Right lobe of liver (tissue), 6 donors: ENCODE data around the gene SPTBN4. TPM values are rescaled to one million over a fixed set of nuclear protein-coding genes. Genes with fewer than 3 reads are reported as not detected.
"Not testable (repeated sequence)": the region's sequence is repeated elsewhere in the genome, so short reads cannot be mapped to it uniquely, and the experiment has no call there.

Experiments
- ATAC-seq, 4 donors: fragments of 200-7000 bp; cut with Tn5 transposase; one replicate each; pipeline ENCODE4 v1.9.1; 2020; ENCODE audit warnings: mild to moderate bottlenecking in 4 of 4, moderate library complexity in 4 of 4
- DNase-seq, 3 donors: peaks; one replicate each; pipeline ENCODE4 v3.0.0-alpha.2; 2020
- H3K27ac ChIP-seq, 3 donors: fragments of 200-600 bp; one replicate each; pipeline ENCODE4 v1.8.0; 2022
- H3K27me3 ChIP-seq, 2 donors: fragments of 200-600 bp; one replicate each; pipeline ENCODE4 v1.8.0; 2022
- H3K36me3 ChIP-seq, 4 donors: fragments of 200-600 bp; sonication (generic) in 1 of 4; one replicate each; pipeline versions ENCODE4 v1.5.1 to v1.8.0; 2017 to 2022; ENCODE audit warnings: control low read depth in 1 of 4
- H3K4me1 ChIP-seq, 4 donors: fragments of 200-600 bp; sonication (generic) in 1 of 4; one replicate each; pipeline versions ENCODE4 v1.5.1 to v1.8.0; 2017 to 2022; ENCODE audit warnings: control low read depth in 1 of 4
- H3K4me3 ChIP-seq, 3 donors: fragments of 200-600 bp; one replicate each; pipeline ENCODE4 v1.8.0; 2022
- H3K9me3 ChIP-seq, 4 donors: fragments of 200-600 bp; sonication (generic) in 1 of 4; one replicate each; pipeline versions ENCODE4 v1.5.1 to v1.8.0; 2017 to 2022; ENCODE audit warnings: control low read depth in 1 of 4
- CTCF ChIP-seq, 4 donors: fragments of 200-600 bp in 3 of 4; fragments of 450-650 bp in 1 of 4; IDR thresholded peaks; one replicate each; pipeline versions ENCODE4 v1.5.1 to v1.8.0; 2016 to 2022; ENCODE audit warnings: antibody characterized with exemption in 4 of 4, mild to moderate bottlenecking in 2 of 4
- POLR2A ChIP-seq: fragments of 450-650 bp; IDR thresholded peaks from one replicate; pipeline ENCODE4 v1.6.1; 2017; ENCODE audit warnings: antibody characterized with exemption, mild to moderate bottlenecking
- WGBS: methylation state at CpG from one replicate; pipeline ENCODE4 v1.1.6; 2018; ENCODE audit warnings: low coverage, low lambda C conversion rate; ENCODE audit not compliant: insufficient coverage; ENCODE audit errors: missing lambda C conversion rate; 5-methylcytosine and 5-hydroxymethylcytosine counted together
- intact Hi-C, 2 donors: fragments of 100-400 bp; cut with DNase I; formaldehyde crosslinking; loops; one replicate each; pipeline versions ENCODE4 v1.11.2 to v1.14.1; 2022
- total RNA-seq, 6 experiments: library from RNA; depleted of rRNA in 2 of 6; stranded (reverse); fragments of >200 nt in 2 of 6; fragmentation: NEBNext Ultra II Directional in 3 of 6; extraction: Animal tissue kit (Norgen Biotek cat#: 25700) in 3 of 6; gene quantifications; one replicate each; pipeline versions ENCODE4 v1.1.0 to v1.2.4, GENCODE V29; 2016 to 2023
- donor health status: DM: no; HTN: yes; CAD: no.
- donor health status: DM: no; HTN: no; CAD: no.
- donor health status: DM: no; HTN: no; CAD: no.
- donor health status: DM: no; HTN: yes; CAD: no.
- donor health status: DM: no; HTN: yes; CAD: no.

The SPTBN4 gene
- total RNA-seq, 6 experiments from 2014 or later, result 0.44 to 1.6 (median 0.65) TPM

DNA sequence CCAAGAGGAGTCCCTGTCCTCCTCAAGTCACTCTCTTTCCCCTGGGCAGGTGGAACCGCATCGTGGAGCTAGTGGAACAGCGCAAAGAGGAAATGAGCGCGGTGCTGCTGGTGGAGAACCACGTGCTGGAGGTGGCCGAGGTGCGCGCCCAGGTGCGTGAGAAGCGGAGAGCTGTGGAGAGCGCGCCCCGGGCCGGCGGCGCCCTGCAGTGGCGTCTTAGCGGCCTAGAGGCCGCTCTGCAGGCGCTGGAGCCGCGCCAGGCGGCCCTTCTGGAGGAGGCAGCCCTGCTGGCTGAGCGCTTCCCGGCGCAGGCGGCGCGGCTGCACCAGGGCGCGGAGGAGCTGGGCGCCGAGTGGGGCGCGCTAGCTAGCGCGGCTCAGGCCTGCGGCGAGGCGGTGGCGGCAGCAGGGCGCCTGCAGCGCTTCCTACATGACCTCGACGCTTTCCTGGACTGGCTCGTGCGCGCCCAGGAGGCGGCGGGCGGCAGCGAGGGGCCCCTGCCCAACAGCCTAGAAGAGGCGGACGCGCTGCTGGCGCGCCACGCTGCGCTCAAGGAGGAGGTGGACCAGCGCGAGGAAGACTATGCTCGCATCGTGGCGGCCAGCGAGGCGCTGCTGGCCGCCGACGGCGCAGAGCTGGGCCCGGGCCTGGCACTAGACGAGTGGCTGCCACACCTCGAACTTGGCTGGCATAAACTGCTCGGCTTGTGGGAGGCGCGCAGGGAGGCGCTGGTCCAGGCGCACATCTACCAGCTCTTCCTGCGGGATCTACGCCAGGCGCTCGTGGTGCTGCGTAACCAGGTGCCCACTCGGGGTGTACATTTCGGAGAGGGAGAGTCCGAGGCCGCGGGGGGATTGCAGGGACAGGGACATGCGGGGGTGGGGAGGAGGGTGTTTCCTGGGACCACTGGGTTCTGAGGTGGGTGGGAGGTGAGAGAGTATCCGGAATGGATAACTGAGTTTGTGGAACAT lies 52.8 kb downstream of the SPTBN4 start:
- DNase-seq, result no peak
- intact Hi-C loops, result loop anchor here in 1 of 2 donors (10.0 kb wide), 1 partner anchor 45 kb away; no protein-coding TSS in a partner anchor
- Histone ChIP-seq H3K27ac (no peak overlapping the region), H3K27me3 (no peaks in the 10 kb centered on the region), H3K4me1 (no peaks in the 10 kb centered on the region), H3K9me3 (no peaks in the 10 kb centered on the region), H3K4me3 (no peak overlapping the region), H3K36me3 (no peaks in the 10 kb centered on the region)
- ATAC-seq, result peak in 2 of 4 donors; percentile 38 to 45
- TF ChIP-seq CTCF (IDR thresholded peaks at IDR 0.05), result no peak
- TF ChIP-seq POLR2A, result no peak
- WGBS, result 19% methylated on average over 23 of the region's 91 CpGs

- H3K9me3 ChIP-seq, result no peaks in the 10 kb centered on the region
- ATAC-seq (no peak), DNase-seq (no peak)
- no peak overlapping the region for H3K27ac ChIP-seq
- 63% methylated on average over 7 of the region's 8 CpGs for WGBS
- H3K4me3 ChIP-seq, result no peak overlapping the region
- no peaks in the 10 kb centered on the region for H3K4me1 ChIP-seq
- H3K36me3 ChIP-seq, result no peaks in the 10 kb centered on the region
- intact Hi-C loops, result loop anchor here in 1 of 2 donors (10.0 kb wide), 1 partner anchor 46 kb away; no protein-coding TSS in a partner anchor
- H3K27me3 ChIP-seq, result no peaks in the 10 kb centered on the region
- TF ChIP-seq POLR2A (no peak), CTCF (IDR thresholded peaks at IDR 0.05) (peak in 3 of 4 donors; percentile 12 to 28 (median 26))
Observed at GRCh38 chr19:40521276-40521675, 54.5 kb downstream of the SPTBN4 start.

DNA sequence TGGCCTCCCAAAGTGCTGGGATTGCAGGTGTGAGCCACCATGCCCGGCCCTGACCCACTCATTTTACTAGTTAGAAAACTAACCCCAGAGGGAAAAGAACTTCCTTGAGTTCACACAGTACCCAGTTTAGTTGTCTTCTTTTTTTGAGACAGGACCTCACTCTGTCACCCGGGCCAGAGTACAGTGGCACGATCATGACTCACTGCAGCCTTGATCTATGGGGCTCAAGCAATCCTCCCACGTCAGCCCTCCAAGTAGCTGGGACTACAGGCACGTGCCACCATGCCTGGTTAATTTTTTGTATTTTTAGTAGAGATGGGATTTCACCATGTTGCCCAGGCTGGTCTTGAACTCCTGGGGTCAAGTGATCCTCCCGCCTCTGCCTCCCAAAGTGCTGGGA lies 55.1 kb downstream of the SPTBN4 start:
- not testable (repeated sequence) for DNase-seq, H3K27me3 ChIP-seq, H3K27ac ChIP-seq, H3K36me3 ChIP-seq, H3K9me3 ChIP-seq, H3K4me3 ChIP-seq, H3K4me1 ChIP-seq, ATAC-seq
- 74% methylated on average over 3 of the region's 6 CpGs for WGBS
- intact Hi-C loops, result loop anchor here in 1 of 2 donors (10.0 kb wide), 1 partner anchor 47 kb away; no protein-coding TSS in a partner anchor

DNA sequence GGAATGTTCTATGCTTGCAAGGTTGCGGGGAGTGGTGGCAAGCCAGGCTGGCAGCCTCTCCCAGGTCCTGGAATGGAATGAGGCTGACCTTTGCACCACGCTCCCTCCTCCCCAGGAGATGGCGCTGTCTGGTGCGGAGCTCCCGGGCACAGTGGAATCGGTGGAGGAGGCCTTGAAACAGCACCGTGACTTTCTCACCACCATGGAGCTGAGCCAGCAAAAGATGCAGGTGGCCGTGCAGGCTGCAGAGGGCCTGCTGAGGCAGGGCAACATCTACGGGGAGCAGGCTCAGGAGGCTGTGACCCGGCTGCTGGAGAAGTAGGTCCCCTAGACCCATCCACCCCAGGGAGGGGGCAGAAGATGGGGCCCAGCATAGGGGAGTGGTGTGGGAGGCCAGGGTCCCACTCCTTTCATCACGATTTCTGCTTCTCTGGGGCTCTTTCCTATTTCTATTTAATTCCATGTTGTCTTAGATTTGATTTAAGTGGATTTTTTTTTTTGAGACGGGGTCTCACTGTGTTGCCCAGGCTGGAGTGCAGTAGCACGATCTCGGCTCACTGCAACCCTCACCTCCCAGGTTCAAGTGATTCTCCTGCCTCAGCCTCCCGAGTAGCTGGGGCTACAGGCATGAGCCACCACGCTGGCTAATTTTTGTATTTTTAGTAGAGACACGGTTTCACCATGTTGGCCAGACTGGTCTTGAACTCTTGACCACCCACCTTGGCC lies 56.7 kb downstream of the SPTBN4 start:
- TF ChIP-seq CTCF (IDR thresholded peaks at IDR 0.05) (peak; percentile 53 to 74 (median 60)), POLR2A (no peak)
- intact Hi-C loops, result loop anchor here in 1 of 2 donors (10.0 kb wide), 1 partner anchor 49 kb away; no protein-coding TSS in a partner anchor
- WGBS, result 77% methylated on average over 5 of the region's 17 CpGs

More for the DNA sequence above, 56.7 kb downstream of the SPTBN4 start:
- no peaks in the 10 kb centered on the region for H3K36me3 ChIP-seq
- H3K9me3 ChIP-seq, result no peaks in the 10 kb centered on the region
- H3K4me1 ChIP-seq, result no peaks in the 10 kb centered on the region
- no peak overlapping the region for H3K27ac ChIP-seq
- ATAC-seq (peak; percentile 82 to 93 (median 88)), DNase-seq (peak; percentile 57 to 70 (median 62))
- H3K4me3 ChIP-seq, result no peak overlapping the region
- H3K27me3 ChIP-seq, result no peaks in the 10 kb centered on the region
